ENCODE results near the gene GLRX2.

DNA sequence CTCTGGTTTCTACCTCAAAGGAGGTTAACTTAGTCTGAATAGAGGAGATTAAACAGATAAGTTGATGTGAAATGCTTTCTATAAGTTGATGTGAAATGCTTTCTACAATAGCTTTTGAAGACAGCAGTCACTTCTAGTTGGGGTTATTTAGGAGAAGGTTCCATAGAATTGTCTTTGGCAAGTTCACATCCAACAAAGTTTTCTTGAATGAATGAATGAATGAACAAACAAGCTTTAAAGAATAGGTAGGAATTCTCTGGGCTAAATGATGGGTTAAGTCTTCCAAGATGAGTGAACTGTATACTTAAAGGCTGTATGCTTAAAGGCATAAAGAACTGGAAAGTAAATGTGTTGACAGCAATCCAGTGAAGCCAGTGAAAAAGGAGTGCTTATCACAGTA lies 18.5 kb upstream of the GLRX2 start:
- TF ChIP-seq CTCF (IDR thresholded peaks at IDR 0.05; ENCODE audit: insufficient read depth, low read length, poor library complexity, severe bottlenecking) (no peak), EZH2phosphoT487 (conservative IDR thresholded peaks at IDR 0.05; ENCODE audit: low read length) (no peak)

Data from SU-DHL-6 (cell line).